ENCODE measurements around the gene SLC38A7. TPM values are rescaled to one million over a fixed set of nuclear protein-coding genes. Genes with fewer than 3 reads are reported as not detected.
"Not testable (repeated sequence)": the region's sequence is repeated elsewhere in the genome, so short reads cannot be mapped to it uniquely, and the experiment has no call there.

SLC38A7 gene
- total RNA-seq, 2 experiments from 2014 or later = 5.5 to 12.0 TPM

DNA sequence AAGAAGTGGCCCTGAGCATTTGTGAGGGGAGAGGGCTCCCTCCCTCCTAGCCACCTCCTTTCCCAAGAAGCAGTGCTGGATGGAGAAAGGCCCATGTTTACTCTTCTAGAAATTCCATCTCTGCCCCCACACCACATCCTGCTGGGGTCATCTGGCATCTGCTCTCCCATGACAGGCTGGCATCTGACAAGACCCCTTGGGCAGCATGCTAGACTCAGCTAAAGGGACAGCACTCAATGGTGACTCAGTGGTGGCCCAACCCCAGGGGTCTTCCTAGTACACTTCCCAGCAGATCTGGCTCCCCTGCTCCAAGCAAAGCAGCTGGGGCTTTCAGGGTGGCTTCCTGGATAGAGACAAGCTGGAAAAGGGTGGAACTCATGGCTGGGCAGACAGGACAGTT is 14.4 kb downstream of the SLC38A7 start:
- H3K4me2 ChIP-seq (ENCODE audit: low read length) = no peak overlapping the region
- H2AFZ ChIP-seq (ENCODE audit: low read length) = no peak overlapping the region
- TF ChIP-seq, protein P1, sequence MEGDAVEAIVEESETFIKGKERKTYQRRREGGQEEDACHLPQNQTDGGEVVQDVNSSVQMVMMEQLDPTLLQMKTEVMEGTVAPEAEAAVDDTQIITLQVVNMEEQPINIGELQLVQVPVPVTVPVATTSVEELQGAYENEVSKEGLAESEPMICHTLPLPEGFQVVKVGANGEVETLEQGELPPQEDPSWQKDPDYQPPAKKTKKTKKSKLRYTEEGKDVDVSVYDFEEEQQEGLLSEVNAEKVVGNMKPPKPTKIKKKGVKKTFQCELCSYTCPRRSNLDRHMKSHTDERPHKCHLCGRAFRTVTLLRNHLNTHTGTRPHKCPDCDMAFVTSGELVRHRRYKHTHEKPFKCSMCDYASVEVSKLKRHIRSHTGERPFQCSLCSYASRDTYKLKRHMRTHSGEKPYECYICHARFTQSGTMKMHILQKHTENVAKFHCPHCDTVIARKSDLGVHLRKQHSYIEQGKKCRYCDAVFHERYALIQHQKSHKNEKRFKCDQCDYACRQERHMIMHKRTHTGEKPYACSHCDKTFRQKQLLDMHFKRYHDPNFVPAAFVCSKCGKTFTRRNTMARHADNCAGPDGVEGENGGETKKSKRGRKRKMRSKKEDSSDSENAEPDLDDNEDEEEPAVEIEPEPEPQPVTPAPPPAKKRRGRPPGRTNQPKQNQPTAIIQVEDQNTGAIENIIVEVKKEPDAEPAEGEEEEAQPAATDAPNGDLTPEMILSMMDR (conservative IDR thresholded peaks at IDR 0.05; ENCODE audit: low read length) = no peak
- TF ChIP-seq EZH2phosphoT487 (IDR thresholded peaks at IDR 0.05; ENCODE audit: borderline replicate concordance, low read depth, low read length) = no peak
- no peak overlapping the region for H3K27ac ChIP-seq (ENCODE audit: low read depth, low read length, poor library complexity, severe bottlenecking)
- H3K79me2 ChIP-seq (ENCODE audit: insufficient read depth, low read depth, low read length) = no peaks in the 10 kb centered on the region
- H4K20me1 ChIP-seq (ENCODE audit: insufficient read depth, low read length) = no peaks in the 10 kb centered on the region
- BruUV-seq (replicated peaks) = no TSS peak
- H3K4me3 ChIP-seq (ENCODE audit: low read depth, low read length, poor library complexity, severe bottlenecking) = no peak overlapping the region
- no peaks in the 10 kb centered on the region for H3K36me3 ChIP-seq (ENCODE audit: insufficient read depth, low read length)
- no peaks in the 10 kb centered on the region for H3K9me3 ChIP-seq (ENCODE audit: low read length)
- H3K9me2 ChIP-seq (ENCODE audit: insufficient read depth, low read length) = no peaks in the 10 kb centered on the region
- ChIA-PET POLR2A (interaction anchor here (1.0 kb wide), 1 partner anchor 26 kb away, joined by 4 read pairs; no protein-coding TSS in a partner anchor), CTCF (ENCODE audit: unreplicated experiment) (no interaction called here)
- no peaks in the 10 kb centered on the region for H3K4me1 ChIP-seq (ENCODE audit: insufficient read depth, low read length, poor library complexity, severe bottlenecking)
- DNase-seq (ENCODE audit: low spot score) = no peak
- intact Hi-C loops (cut with micrococcal nuclease; ENCODE audit: unreplicated experiment) = no loop called here

DNA sequence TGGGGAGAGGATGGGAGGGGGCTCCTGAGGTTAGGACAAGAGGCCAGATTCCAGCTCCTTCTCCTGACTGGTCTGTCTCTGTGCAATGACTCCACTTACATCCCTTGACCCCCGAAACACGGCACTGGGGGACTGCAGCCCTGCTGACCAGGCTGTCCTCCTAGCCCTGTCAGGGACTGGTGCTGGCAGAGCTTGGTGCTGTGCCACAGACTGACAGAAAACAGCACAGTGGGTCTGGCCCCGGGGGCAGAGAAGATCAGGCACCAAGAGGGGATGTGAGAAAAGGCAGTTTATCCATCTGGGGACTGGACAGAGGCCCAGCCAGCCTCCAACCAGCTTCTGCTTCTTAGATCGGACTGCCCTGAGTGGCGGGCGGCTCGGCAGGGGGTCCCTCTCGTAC is 19.4 kb downstream of the SLC38A7 start:
- no peaks in the 10 kb centered on the region for H3K4me1 ChIP-seq (ENCODE audit: insufficient read depth, low read length, poor library complexity, severe bottlenecking)
- BruUV-seq (replicated peaks) = TSS peak; percentile 71
- CTCF ChIA-PET (ENCODE audit: unreplicated experiment) = interaction anchor here (1.2 kb wide), 1 partner anchor 11 kb away, joined by 3 read pairs; no protein-coding TSS in a partner anchor
- no peaks in the 10 kb centered on the region for H3K9me2 ChIP-seq (ENCODE audit: insufficient read depth, low read length)
- intact Hi-C loops (cut with micrococcal nuclease; ENCODE audit: unreplicated experiment) = no loop called here
- no peak overlapping the region for H3K4me2 ChIP-seq (ENCODE audit: low read length)
- H3K4me3 ChIP-seq (ENCODE audit: low read depth, low read length, poor library complexity, severe bottlenecking) = no peak overlapping the region
- no peaks in the 10 kb centered on the region for H3K9me3 ChIP-seq (ENCODE audit: low read length)
- DNase-seq (ENCODE audit: low spot score) = no peak
- H3K79me2 ChIP-seq (ENCODE audit: insufficient read depth, low read depth, low read length) = no peaks in the 10 kb centered on the region
- no peaks in the 10 kb centered on the region for H4K20me1 ChIP-seq (ENCODE audit: insufficient read depth, low read length)
- TF ChIP-seq, protein P1 (conservative IDR thresholded peaks at IDR 0.05; ENCODE audit: low read length) = no peak
- no peak for TF ChIP-seq EZH2phosphoT487 (IDR thresholded peaks at IDR 0.05; ENCODE audit: borderline replicate concordance, low read depth, low read length)
- no peak overlapping the region for H2AFZ ChIP-seq (ENCODE audit: low read length)
- H3K27ac ChIP-seq (ENCODE audit: low read depth, low read length, poor library complexity, severe bottlenecking) = no peak overlapping the region
- POLR2A ChIA-PET = interaction anchor here (0.8 to 2.0 kb wide), 2 partner anchors 10 to 19 kb away, joined by 4 to 6 read pairs; partner anchors contain the start of gene SLC38A7
- no peaks in the 10 kb centered on the region for H3K36me3 ChIP-seq (ENCODE audit: insufficient read depth, low read length)

DNA sequence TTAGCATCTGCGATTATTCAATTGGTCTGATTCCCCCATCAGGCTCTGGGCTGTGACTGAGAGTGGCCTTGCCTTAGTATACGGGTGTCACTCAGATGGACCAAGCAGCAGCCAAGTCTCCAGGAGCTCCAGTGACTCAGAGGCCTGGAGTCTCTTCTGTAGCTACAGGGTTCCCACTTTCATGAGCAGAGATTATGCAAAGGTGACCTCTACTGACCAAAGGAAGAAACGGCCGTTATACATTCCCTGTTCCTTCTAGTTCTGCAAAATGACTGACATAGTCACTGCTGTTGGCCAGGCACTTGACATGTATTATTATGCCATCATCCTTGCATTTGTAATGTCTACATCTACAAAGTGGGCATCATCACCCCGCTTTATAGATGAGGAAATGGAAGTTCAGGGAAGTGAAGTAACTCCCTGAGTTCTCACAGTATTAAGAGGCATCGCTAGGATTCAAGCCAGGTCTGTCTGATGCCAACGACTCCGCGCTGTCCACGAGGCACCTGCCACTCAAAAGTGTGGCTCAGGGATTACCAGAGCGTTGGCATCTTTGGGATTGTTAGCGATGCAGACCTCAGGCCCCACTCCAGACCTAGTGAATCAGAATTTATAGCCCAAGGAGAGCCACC is 23.3 kb downstream of the SLC38A7 start:
- POLR2A ChIA-PET = interaction anchor here (0.6 kb wide), 2 partner anchors 21 to 71 kb away, joined by 3 to 4 read pairs; no protein-coding TSS in a partner anchor
- no peaks in the 10 kb centered on the region for H3K4me1 ChIP-seq (ENCODE audit: insufficient read depth, low read length, poor library complexity, severe bottlenecking)
- H3K9me3 ChIP-seq (ENCODE audit: low read length) = no peaks in the 10 kb centered on the region
- peak; percentile 71 for DNase-seq (ENCODE audit: low spot score)
- CTCF ChIA-PET (ENCODE audit: unreplicated experiment) = interaction anchor here (0.6 to 1.1 kb wide), 3 partner anchors 95 to 627 kb away, joined by 3 to 4 read pairs (median 4); no protein-coding TSS in a partner anchor
- no peaks in the 10 kb centered on the region for H4K20me1 ChIP-seq (ENCODE audit: insufficient read depth, low read length)
- H2AFZ ChIP-seq (ENCODE audit: low read length) = no peak overlapping the region
- H3K4me2 ChIP-seq (ENCODE audit: low read length) = no peak overlapping the region
- intact Hi-C loops (cut with micrococcal nuclease; ENCODE audit: unreplicated experiment) = loop anchor here (1.0 to 5.0 kb wide), 4 partner anchors 95 to 325 kb away; no protein-coding TSS in a partner anchor
- H3K9me2 ChIP-seq (ENCODE audit: insufficient read depth, low read length) = no peaks in the 10 kb centered on the region
- no peaks in the 10 kb centered on the region for H3K79me2 ChIP-seq (ENCODE audit: insufficient read depth, low read depth, low read length)
- no peaks in the 10 kb centered on the region for H3K36me3 ChIP-seq (ENCODE audit: insufficient read depth, low read length)
- H3K4me3 ChIP-seq (ENCODE audit: low read depth, low read length, poor library complexity, severe bottlenecking) = no peak overlapping the region
- TF ChIP-seq EZH2phosphoT487 (IDR thresholded peaks at IDR 0.05; ENCODE audit: borderline replicate concordance, low read depth, low read length) = no peak
- TF ChIP-seq, protein P1 (conservative IDR thresholded peaks at IDR 0.05; ENCODE audit: low read length) = peak; percentile 85
- no TSS peak for BruUV-seq (replicated peaks)
- no peak overlapping the region for H3K27ac ChIP-seq (ENCODE audit: low read depth, low read length, poor library complexity, severe bottlenecking)

DNA sequence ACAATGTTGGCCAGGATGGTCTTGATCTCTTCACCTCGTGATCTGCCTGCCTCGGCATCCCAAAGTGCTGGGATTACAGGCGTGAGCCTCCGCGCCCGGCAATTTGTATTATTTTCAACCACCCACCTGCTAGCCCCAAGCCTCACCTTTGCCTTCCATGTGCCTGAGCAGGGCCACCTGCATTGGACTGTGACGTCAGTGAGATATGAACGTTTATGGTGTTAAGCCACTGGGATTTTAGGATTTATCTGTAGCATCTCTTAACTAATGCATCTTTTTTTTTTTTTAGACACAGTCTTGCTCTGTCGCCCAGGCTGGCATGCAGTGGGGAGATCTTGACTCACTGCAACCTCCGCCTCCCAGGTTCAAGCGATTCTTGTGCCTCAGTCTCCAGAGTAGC is 24.7 kb downstream of the SLC38A7 start:
- CTCF ChIA-PET (ENCODE audit: unreplicated experiment) = not testable (repeated sequence)

More for the DNA sequence above, 24.7 kb downstream of the SLC38A7 start:
- H3K9me3 ChIP-seq (ENCODE audit: low read length); H3K4me3 ChIP-seq (ENCODE audit: low read depth, low read length, poor library complexity, severe bottlenecking); BruUV-seq (replicated peaks); H3K4me1 ChIP-seq (ENCODE audit: insufficient read depth, low read length, poor library complexity, severe bottlenecking); DNase-seq (ENCODE audit: low spot score); H2AFZ ChIP-seq (ENCODE audit: low read length); POLR2A ChIA-PET; H4K20me1 ChIP-seq (ENCODE audit: insufficient read depth, low read length); H3K4me2 ChIP-seq (ENCODE audit: low read length); H3K9me2 ChIP-seq (ENCODE audit: insufficient read depth, low read length); H3K79me2 ChIP-seq (ENCODE audit: insufficient read depth, low read depth, low read length); H3K27ac ChIP-seq (ENCODE audit: low read depth, low read length, poor library complexity, severe bottlenecking); H3K36me3 ChIP-seq (ENCODE audit: insufficient read depth, low read length): not testable (repeated sequence)
- intact Hi-C loops (cut with micrococcal nuclease; ENCODE audit: unreplicated experiment) = loop anchor here (5.0 kb wide), 1 partner anchor 163 kb away; no protein-coding TSS in a partner anchor
